NCI-H526 (cell line): ENCODE measurements around the gene FAM83G.
"Not testable (repeated sequence)": the region's sequence is repeated elsewhere in the genome, so short reads cannot be mapped to it uniquely, and the experiment has no call there.

Experiments
- DNase-seq, 2 experiments: peaks; one replicate each; lab custom pipeline; 2025; lab: John Stamatoyannopoulos, UW

FAM83G gene

GRCh38 chr17:18951941-18952842 lies 52.4 kb downstream of the FAM83G start, which contains the start of gene SLC5A10:
Gene SLC5A10 (plus strand): TSS chr17:18952165. CDS start chr17:18952206, 41 bp downstream.
- no peak for DNase-seq

GRCh38 chr17:18950944-18951905 lies 53.3 kb downstream of the FAM83G start:
- no peak for DNase-seq

DNA sequence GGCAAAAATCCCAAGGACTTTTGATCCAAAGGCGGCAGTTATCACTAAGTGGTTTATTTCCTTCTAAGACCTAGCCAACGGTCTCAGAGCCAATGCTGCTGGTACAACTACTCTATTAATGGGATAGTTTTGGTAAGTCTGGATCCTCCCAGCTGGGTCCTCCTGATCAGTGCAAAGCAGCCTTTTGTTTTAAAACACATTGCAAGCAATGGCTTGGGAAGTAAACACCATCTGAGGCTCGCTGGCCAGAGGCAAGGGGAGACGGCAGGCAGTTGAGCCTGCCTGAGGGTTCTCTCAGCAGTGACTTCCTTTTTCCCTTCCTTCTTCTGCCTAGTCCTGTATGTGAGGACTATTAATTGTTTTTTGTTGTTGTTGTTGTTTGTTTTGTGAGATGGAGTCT lies 54.2 kb downstream of the FAM83G start:
- no peak for DNase-seq

- DNase-seq = no peak
Measured at GRCh38 chr17:18949566-18949965, 55.0 kb downstream of the FAM83G start.

- DNase-seq = no peak
Measured at GRCh38 chr17:18948476-18949006, 56.0 kb downstream of the FAM83G start.

GRCh38 chr17:18947866-18948265 lies 56.7 kb downstream of the FAM83G start:
- DNase-seq = no peak

GRCh38 chr17:18946536-18946935 lies 58.0 kb downstream of the FAM83G start:
- DNase-seq = no peak

- peak; percentile 38 to 45 for DNase-seq
Measured at GRCh38 chr17:18944646-18945045, 59.9 kb downstream of the FAM83G start.

- no peak for DNase-seq
Measured at GRCh38 chr17:18938692-18939023, 65.9 kb downstream of the FAM83G start.

- DNase-seq = no peak
Measured at GRCh38 chr17:18937981-18938691, 66.4 kb downstream of the FAM83G start.

DNA sequence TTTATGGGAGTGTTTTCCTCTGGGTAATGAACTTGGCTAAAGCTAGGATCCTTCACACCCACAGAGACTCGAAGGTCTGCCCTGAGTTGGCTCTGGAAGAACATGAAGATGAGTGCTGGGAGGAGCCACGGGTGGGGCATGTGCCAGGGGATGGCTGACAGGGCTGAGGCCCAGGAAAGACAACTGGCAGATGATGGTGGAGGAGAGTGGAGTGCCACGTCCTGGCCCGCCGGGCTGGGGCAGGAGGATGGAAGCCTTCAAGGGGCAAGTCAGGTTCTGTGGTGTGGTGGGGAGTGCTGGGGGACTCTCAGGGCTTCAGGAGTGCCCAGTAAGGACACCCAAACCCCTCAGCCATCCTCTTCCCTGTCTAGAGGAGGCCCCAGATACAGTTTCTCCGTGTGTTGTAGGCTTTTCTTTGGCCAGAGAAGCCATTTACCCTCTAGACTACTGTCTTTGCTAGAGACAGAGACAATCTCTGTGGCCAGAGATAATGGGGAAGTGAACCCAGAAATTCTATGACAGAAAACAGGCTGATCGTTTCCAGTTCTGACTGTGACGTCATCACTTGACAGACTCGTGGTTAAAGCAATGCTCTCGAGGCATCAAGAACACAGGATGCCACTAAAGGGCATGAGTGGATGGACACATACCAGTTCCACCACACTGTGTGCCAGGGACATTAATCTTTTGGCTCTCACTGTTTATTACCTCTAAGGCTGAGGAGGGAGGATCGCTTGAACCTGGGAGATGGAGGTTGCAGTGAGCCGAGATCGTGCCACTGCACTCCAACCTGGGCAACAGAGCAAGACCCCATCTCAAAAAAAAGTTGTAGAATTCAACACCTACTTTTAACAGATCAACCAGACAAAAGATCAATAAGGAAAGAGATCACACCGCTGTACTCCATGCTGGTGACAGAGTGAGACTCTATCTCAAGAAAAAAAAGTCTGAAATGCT lies 71.2 kb downstream of the FAM83G start:
- no peak for DNase-seq

- DNase-seq = no peak
Measured at GRCh38 chr17:18932360-18933055, 72.1 kb downstream of the FAM83G start.

DNA sequence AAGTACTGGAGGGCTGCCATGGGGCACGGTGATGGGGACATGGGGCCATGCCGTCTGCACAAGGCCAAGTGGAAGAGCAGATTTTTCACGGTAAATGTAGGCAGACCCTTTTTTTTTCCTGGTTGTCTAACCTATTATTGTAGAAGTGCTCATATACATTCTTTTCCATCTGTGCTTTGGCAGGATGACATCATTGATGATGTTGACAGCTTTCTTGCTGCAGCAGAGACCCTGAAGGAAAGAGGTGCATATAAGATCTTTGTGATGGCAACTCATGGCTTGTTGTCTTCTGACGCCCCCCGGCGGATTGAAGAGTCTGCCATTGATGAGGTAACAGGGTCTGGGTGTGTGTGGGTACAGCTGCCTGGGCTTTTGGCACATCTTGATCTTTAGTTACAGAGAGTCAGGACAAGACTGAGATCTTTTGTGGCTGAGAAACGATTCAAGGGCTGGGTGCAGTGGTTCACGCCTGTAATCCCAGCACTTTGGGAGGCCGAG lies 75.9 kb downstream of the FAM83G start:
- DNase-seq = no peak

DNA sequence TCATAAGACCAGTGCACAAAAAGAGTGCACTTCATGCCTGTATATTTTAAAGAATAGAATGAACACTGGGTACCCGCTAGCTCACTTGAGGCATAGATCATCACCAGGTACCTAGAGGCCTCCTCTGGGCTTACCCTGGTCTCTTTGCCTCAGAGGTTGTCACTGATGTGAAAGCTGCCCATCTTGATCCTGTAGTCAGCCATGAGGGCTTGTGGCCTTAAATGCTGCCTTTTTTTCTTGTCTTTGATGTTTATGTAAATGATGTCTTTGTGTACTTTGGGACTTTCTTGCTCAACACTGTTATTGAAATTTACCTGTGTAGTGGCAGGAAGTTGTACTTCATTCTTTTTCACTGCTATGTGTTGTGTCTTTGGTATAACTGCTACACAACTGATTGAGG lies 79.4 kb downstream of the FAM83G start:
- DNase-seq = no peak

DNA sequence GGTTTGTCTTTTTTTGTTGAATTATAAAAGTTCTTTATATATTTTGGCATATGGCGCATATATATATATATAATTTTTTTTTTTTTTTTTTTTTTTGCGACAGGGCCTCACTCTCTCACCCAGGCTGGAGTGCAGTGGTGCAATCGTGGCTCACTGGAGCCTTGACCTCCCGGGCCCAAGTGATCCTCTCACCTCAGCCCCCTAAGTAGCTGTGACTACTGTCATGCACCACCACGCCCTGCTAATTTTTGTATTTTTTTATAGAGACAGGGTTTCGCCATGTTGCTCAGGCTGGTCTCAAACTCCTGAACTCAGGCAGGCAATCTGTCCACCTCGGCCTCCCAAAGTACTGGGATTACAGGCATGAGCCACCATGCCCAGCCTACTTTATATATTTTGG lies 82.0 kb downstream of the FAM83G start:
- DNase-seq = not testable (repeated sequence)

- DNase-seq = no peak
Measured at GRCh38 chr17:18921912-18922451, 82.6 kb downstream of the FAM83G start.

GRCh38 chr17:18921485-18921884 lies 83.1 kb downstream of the FAM83G start:
- no peak for DNase-seq

- no peak for DNase-seq
Measured at GRCh38 chr17:18920911-18921441, 83.6 kb downstream of the FAM83G start.

DNA sequence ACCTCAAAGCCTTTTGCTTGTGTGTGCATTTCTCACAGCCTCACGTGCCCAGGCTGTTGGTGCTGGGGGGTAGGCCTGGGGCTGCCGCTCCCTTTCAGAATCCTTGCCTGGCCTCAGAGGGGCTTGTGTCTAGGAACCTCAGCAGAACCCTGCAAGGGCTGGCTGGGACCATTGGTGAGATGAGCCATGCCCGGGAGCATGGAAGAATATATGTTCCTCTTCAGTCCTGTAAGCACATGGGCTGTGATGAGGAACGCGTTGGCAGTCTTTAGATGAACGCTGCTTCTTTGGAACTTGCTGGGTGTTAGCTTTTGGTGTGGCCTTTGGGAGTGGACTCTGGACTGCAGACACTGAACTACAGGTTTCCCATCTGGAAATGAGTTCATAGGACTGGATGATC lies 84.6 kb downstream of the FAM83G start:
- no peak for DNase-seq
